WERI-Rb-1 (cell line): ENCODE results near the gene LPP.
"Not testable (repeated sequence)": the region's sequence is repeated elsewhere in the genome, so short reads cannot be mapped to it uniquely, and the experiment has no call there.

Experiments
- DNase-seq: peaks from one replicate; pipeline ENCODE4 v3.0.0-alpha.2; 2020
- H3K27ac ChIP-seq: fragments of 250-450 bp; sonication (Bioruptor Pico); 2 replicates; pipeline ENCODE4 v1.5.1; 2020; ENCODE audit warnings: mild to moderate bottlenecking, moderate library complexity
- H3K27me3 ChIP-seq: fragments of 250-450 bp; sonication (Bioruptor Pico); 2 replicates; pipeline ENCODE4 v1.5.1; 2021; ENCODE audit warnings: mild to moderate bottlenecking, low read depth, moderate library complexity; ENCODE audit not compliant: insufficient read depth, severe bottlenecking
- H3K36me3 ChIP-seq: fragments of 250-450 bp; sonication (Bioruptor Pico); 2 replicates; pipeline ENCODE4 v1.5.1; 2020; ENCODE audit warnings: mild to moderate bottlenecking, moderate library complexity
- H3K4me3 ChIP-seq: 2 replicates; pipeline ENCODE4 v1.5.1; 2011; ENCODE audit warnings: low read depth, mild to moderate bottlenecking, control low read depth, low read length
- H3K9me3 ChIP-seq: fragments of 250-450 bp; sonication (Bioruptor Pico); 2 replicates; pipeline ENCODE4 v1.5.1; 2021; ENCODE audit warnings: mild to moderate bottlenecking, moderate library complexity; ENCODE audit not compliant: severe bottlenecking
- TF ChIP-seq, protein P1 (sequence below): IDR thresholded peaks from 2 replicates; pipeline ENCODE4 v1.5.1; 2011; ENCODE audit warnings: low read depth, mild to moderate bottlenecking, control low read depth, inconsistent platforms, low read length

Gene LPP

DNA sequence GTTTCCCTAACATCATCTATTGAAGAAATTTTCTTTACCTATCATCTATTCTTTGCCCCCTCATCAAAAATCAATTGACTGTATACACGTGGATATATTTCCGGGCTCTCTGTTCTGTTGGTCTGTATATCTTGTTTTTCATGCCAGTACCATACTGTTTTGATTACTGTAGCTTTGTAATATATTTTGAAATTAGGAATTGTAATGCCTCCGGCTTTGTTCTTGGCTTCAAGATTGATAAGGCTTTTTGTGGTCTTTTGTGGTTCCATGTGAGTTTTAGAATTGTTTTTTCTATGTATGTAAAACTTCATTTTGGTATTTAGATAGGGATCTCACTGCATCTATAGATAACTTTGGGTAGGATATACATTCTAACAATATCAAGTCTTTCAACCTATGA is 454.4 kb downstream of the LPP start:
- no peak for DNase-seq
- H3K4me3 ChIP-seq, result no peak overlapping the region
- TF ChIP-seq, protein P1, sequence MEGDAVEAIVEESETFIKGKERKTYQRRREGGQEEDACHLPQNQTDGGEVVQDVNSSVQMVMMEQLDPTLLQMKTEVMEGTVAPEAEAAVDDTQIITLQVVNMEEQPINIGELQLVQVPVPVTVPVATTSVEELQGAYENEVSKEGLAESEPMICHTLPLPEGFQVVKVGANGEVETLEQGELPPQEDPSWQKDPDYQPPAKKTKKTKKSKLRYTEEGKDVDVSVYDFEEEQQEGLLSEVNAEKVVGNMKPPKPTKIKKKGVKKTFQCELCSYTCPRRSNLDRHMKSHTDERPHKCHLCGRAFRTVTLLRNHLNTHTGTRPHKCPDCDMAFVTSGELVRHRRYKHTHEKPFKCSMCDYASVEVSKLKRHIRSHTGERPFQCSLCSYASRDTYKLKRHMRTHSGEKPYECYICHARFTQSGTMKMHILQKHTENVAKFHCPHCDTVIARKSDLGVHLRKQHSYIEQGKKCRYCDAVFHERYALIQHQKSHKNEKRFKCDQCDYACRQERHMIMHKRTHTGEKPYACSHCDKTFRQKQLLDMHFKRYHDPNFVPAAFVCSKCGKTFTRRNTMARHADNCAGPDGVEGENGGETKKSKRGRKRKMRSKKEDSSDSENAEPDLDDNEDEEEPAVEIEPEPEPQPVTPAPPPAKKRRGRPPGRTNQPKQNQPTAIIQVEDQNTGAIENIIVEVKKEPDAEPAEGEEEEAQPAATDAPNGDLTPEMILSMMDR, result no peak

DNA sequence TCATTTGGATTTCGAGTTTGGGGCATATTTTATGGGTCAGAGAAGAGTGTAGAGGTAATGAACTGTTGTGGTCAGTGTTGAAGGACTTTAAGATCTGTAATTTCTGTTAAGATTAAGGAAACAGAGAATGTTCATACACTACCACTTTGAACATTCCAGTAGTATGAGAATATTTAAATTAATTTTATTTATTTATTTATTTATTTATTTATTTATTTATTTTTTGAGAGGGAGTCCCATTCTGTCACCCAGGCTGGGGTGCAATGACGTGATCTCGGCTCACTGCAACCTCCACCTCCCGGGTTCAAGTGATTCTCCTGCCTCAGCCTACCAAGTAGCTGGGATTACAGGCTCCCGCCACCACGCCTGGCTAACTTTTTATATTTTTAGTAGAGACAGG is 459.8 kb downstream of the LPP start:
- H3K9me3 ChIP-seq, DNase-seq, H3K27ac ChIP-seq, H3K36me3 ChIP-seq, H3K4me3 ChIP-seq, H3K27me3 ChIP-seq: not testable (repeated sequence)

More for the DNA sequence above, 454.4 kb downstream of the LPP start:
- H3K36me3 ChIP-seq, result no peaks in the 10 kb centered on the region
- H3K27ac ChIP-seq, result no peak overlapping the region
- no peaks in the 10 kb centered on the region for H3K9me3 ChIP-seq
- H3K27me3 ChIP-seq, result no peaks in the 10 kb centered on the region

DNA sequence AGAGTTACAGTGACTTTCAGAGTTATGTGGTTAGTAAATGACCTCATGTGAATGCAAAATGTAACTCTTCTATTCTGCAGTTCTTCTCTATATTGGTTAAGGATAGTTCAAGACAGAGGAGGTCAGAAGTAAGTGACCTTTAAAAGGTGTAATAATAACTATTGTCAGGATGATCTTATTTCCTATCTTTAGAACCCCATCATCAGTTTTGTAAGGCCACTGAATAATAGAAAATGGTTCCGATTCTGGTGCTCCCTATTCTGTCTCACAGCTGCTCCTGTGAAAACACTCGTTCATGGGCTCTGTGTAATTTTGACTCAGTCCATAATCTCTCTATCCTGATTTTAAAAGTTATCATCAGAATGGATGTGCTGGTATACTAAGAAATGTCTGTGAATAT is 463.3 kb downstream of the LPP start:
- TF ChIP-seq, protein P1, result no peak
- no peaks in the 10 kb centered on the region for H3K9me3 ChIP-seq
- no peak overlapping the region for H3K4me3 ChIP-seq
- no peaks in the 10 kb centered on the region for H3K27me3 ChIP-seq
- no peak overlapping the region for H3K27ac ChIP-seq
- DNase-seq, result no peak
- H3K36me3 ChIP-seq, result no peaks in the 10 kb centered on the region

DNA sequence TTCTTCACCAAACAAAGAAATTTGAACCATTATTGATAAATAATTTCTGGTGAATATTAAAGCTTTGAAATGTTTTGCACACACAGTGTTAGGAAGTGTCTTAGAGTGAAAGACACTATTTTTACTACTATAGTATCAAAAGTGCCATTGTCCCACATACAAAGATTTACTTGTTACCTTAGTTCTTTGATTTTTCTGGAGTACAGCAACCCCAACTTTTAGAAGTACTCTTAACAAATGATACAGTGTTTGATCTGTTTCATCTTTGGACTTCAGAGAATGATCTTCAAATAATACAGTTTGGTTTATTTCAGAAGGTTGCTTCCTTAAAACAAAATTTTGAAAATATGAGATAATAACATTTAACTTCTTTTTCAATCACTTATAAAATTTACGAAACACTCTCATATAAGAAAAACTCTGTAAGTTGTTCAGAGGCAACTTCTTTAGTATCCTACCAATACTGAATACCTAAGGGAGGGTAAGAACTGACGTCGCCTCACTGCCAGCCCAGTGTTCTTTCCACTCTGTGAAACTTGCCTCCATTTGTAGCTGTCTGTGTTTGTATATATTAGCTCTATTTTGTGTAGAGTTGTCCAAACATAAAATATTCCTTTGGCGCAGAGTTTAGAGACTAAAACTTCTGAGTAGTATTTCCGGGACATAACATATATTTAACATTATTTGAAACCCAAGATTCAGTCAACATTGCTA is 464.2 kb downstream of the LPP start:
- Histone ChIP-seq H3K4me3 (no peak overlapping the region), H3K36me3 (no peaks in the 10 kb centered on the region), H3K27ac (no peak overlapping the region), H3K9me3 (no peaks in the 10 kb centered on the region), H3K27me3 (no peaks in the 10 kb centered on the region)
- TF ChIP-seq, protein P1, result no peak
- no peak for DNase-seq

DNA sequence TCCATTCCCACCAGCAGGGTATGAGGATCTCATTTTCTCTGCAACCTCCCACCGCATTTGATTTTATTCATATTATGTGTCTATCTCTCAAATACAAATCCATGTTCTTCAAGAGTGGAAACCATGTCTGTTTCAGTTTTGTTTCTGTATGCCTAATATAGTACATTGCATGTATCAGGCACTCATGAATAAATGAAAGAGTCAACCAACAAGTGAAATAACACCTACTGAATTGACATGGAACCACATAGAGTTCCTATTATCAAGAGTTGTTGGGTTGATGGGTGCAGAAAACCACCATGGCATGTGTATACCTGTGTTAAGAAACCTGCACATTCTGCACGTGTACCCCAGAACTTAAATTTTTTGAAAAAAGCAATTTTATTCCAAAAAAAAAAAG is 466.8 kb downstream of the LPP start:
- DNase-seq, result no peak
- TF ChIP-seq, protein P1, result no peak
- Histone ChIP-seq H3K9me3 (no peaks in the 10 kb centered on the region), H3K4me3 (no peak overlapping the region), H3K36me3 (no peaks in the 10 kb centered on the region), H3K27ac (no peak overlapping the region), H3K27me3 (no peaks in the 10 kb centered on the region)

DNA sequence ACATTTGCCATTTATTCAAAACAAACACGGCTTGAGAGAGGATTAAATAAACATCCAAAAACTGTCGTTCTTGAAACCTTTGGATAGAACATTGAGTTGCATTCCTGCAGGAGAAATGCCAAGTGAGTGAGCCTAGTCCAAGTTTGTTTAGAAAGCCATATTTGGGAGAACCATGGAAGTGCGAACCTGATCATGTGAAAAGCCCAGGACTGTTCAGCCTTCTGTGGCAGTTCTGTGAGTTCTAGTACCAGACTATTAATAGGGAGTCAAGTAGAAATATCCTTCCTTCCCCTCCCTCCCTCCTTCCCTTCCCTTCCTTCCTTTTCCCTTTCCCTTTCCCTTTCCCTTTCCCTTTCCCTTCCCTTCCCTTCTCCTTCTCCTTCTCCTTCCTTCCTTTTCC is 470.4 kb downstream of the LPP start:
- TF ChIP-seq, protein P1, result no peak
- no peaks in the 10 kb centered on the region for H3K27me3 ChIP-seq
- no peak overlapping the region for H3K27ac ChIP-seq
- DNase-seq, result no peak
- no peak overlapping the region for H3K4me3 ChIP-seq
- no peaks in the 10 kb centered on the region for H3K36me3 ChIP-seq
- no peaks in the 10 kb centered on the region for H3K9me3 ChIP-seq
